Adrenal gland (tissue), 5 donors: ENCODE data around the gene LARGE1.

Experiments
- CTCF ChIP-seq, 6 experiments: fragments of 450-650 bp in 4 of 6; fragments of 200-600 bp in 2 of 6; sonication (generic) in 1 of 6; IDR thresholded peaks; 1 replicate in 5 of 6; 2 replicates in 1 of 6; pipeline versions ENCODE4 v1.5.1 to v1.8.0; 2016 to 2021; ENCODE audit warnings: antibody characterized with exemption in 6 of 6, mild to moderate bottlenecking in 2 of 6, moderate library complexity in 1 of 6
- POLR2A ChIP-seq, 2 donors: fragments of 450-650 bp; IDR thresholded peaks; one replicate each; pipeline ENCODE4 v1.6.1; 2017; ENCODE audit warnings: antibody characterized with exemption in 2 of 2, mild to moderate bottlenecking in 2 of 2, moderate library complexity in 1 of 2
- donor health status: DM: no; HTN: no; CAD: no.

DNA sequence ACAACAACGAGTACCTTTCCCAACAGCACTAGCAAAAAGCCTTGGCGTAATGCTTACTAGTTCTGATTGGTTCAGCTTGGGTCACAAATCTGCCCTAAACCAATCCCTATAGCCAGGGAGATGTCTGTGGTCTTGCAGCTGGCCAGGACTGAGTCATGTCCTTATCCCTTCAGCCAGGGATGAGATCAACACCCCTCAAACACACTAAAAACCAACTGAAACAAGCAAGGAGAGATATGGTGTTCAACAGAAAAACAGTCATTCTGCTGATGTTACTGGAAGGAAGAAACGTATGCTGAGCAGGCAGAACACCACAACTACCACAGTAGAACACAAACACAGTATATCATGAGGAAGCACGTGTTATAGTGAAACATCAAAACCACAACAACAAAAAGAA is 375.6 kb downstream of the LARGE1 start:
- TF ChIP-seq CTCF (IDR thresholded peaks at IDR 0.05) (no peak), POLR2A (IDR thresholded peaks at IDR 0.05) (no peak)
